ENCODE data around the gene ENOX1.

The ENOX1 gene

GRCh38 chr13:43389983-43390382 lies 396.8 kb downstream of the ENOX1 start:
- no peak for DNase-seq
- no peak overlapping the region for H3K27ac ChIP-seq (ENCODE audit: low read depth, low read length)

GRCh38 chr13:43389573-43389972 lies 397.2 kb downstream of the ENOX1 start:
- no peak overlapping the region for H3K4me2 ChIP-seq (ENCODE audit: low read length)
- H3K4ac ChIP-seq (ENCODE audit: low read depth, low read length): no peak overlapping the region
- H3K4me1 ChIP-seq (ENCODE audit: control insufficient read depth, low read depth, low read length): no peaks in the 10 kb centered on the region
- H3K27me3 ChIP-seq (ENCODE audit: insufficient read depth, low read length, poor library complexity): no peaks in the 10 kb centered on the region
- H2BK5ac ChIP-seq (ENCODE audit: low read length): no peak overlapping the region
- H3K18ac ChIP-seq (ENCODE audit: low read length): no peak overlapping the region
- no peak for DNase-seq
- H3K79me2 ChIP-seq (ENCODE audit: control insufficient read depth, insufficient read depth, low read length): no peaks in the 10 kb centered on the region
- no peak overlapping the region for H2BK120ac ChIP-seq (ENCODE audit: low read depth, low read length)
- H3K36me3 ChIP-seq (ENCODE audit: control insufficient read depth, insufficient read depth, low read length): no peaks in the 10 kb centered on the region
- no CpG with 5 or more reads among the region's 1 CpG for WGBS (ENCODE audit: extremely low coverage, insufficient coverage, low lambda C conversion rate)
- H3K9ac ChIP-seq (ENCODE audit: low read length): no peak overlapping the region
- no peak overlapping the region for H3K27ac ChIP-seq (ENCODE audit: low read depth, low read length)
- no peak overlapping the region for H3K23ac ChIP-seq (ENCODE audit: low read length)
- H4K8ac ChIP-seq (ENCODE audit: low read depth, low read length): no peak overlapping the region
- no peak overlapping the region for H2BK15ac ChIP-seq (replicated peaks; ENCODE audit: low read depth)
- no peak overlapping the region for H3K56ac ChIP-seq (ENCODE audit: low read length)
- H3K79me1 ChIP-seq (ENCODE audit: low read length): no peaks in the 10 kb centered on the region
- no peak overlapping the region for H4K5ac ChIP-seq (ENCODE audit: low read length)
- H3K4me3 ChIP-seq (ENCODE audit: low read length): no peak overlapping the region
- H2AK5ac ChIP-seq (ENCODE audit: low read length): no peak overlapping the region

More at GRCh38 chr13:43389983-43390382, 396.8 kb downstream of the ENOX1 start:
- no peak overlapping the region for H3K9ac ChIP-seq (ENCODE audit: low read length)
- no peaks in the 10 kb centered on the region for H3K79me1 ChIP-seq (ENCODE audit: low read length)
- H2AK5ac ChIP-seq (ENCODE audit: low read length): no peak overlapping the region
- H3K4ac ChIP-seq (ENCODE audit: low read depth, low read length): no peak overlapping the region
- H3K4me3 ChIP-seq (ENCODE audit: low read length): no peak overlapping the region
- no peak overlapping the region for H4K8ac ChIP-seq (ENCODE audit: low read depth, low read length)
- no peaks in the 10 kb centered on the region for H3K27me3 ChIP-seq (ENCODE audit: insufficient read depth, low read length, poor library complexity)
- no peak overlapping the region for H4K5ac ChIP-seq (ENCODE audit: low read length)
- no peak overlapping the region for H3K23ac ChIP-seq (ENCODE audit: low read length)
- no peak overlapping the region for H3K56ac ChIP-seq (ENCODE audit: low read length)
- no peaks in the 10 kb centered on the region for H3K36me3 ChIP-seq (ENCODE audit: control insufficient read depth, insufficient read depth, low read length)
- H3K18ac ChIP-seq (ENCODE audit: low read length): no peak overlapping the region
- no peaks in the 10 kb centered on the region for H3K79me2 ChIP-seq (ENCODE audit: control insufficient read depth, insufficient read depth, low read length)
- H2BK15ac ChIP-seq (replicated peaks; ENCODE audit: low read depth): no peak overlapping the region
- WGBS (ENCODE audit: extremely low coverage, insufficient coverage, low lambda C conversion rate): no CpG with 5 or more reads among the region's 4 CpGs
- H3K4me2 ChIP-seq (ENCODE audit: low read length): no peak overlapping the region
- H2BK5ac ChIP-seq (ENCODE audit: low read length): no peak overlapping the region
- H2BK120ac ChIP-seq (ENCODE audit: low read depth, low read length): no peak overlapping the region
- no peaks in the 10 kb centered on the region for H3K4me1 ChIP-seq (ENCODE audit: control insufficient read depth, low read depth, low read length)

GRCh38 chr13:43388282-43389034 lies 398.3 kb downstream of the ENOX1 start:
- Histone ChIP-seq H2BK5ac (ENCODE audit: low read length) (no peak overlapping the region), H2BK15ac (replicated peaks; ENCODE audit: low read depth) (no peak overlapping the region), H3K79me2 (ENCODE audit: control insufficient read depth, insufficient read depth, low read length) (no peaks in the 10 kb centered on the region), H3K18ac (ENCODE audit: low read length) (no peak overlapping the region), H3K23ac (ENCODE audit: low read length) (no peak overlapping the region), H3K79me1 (ENCODE audit: low read length) (no peaks in the 10 kb centered on the region), H2BK120ac (ENCODE audit: low read depth, low read length) (no peak overlapping the region), H3K36me3 (ENCODE audit: control insufficient read depth, insufficient read depth, low read length) (no peaks in the 10 kb centered on the region), H4K8ac (ENCODE audit: low read depth, low read length) (no peak overlapping the region), H3K4ac (ENCODE audit: low read depth, low read length) (no peak overlapping the region), H3K9ac (ENCODE audit: low read length) (no peak overlapping the region), H3K27ac (ENCODE audit: low read depth, low read length) (no peak overlapping the region), H4K5ac (ENCODE audit: low read length) (no peak overlapping the region), H3K56ac (ENCODE audit: low read length) (no peak overlapping the region), H2AK5ac (ENCODE audit: low read length) (no peak overlapping the region), H3K4me3 (ENCODE audit: low read length) (no peak overlapping the region), H3K4me2 (ENCODE audit: low read length) (no peak overlapping the region), H3K4me1 (ENCODE audit: control insufficient read depth, low read depth, low read length) (no peaks in the 10 kb centered on the region), H3K27me3 (ENCODE audit: insufficient read depth, low read length, poor library complexity) (no peaks in the 10 kb centered on the region)
- DNase-seq: no peak
- no CpG with 5 or more reads among the region's 2 CpGs for WGBS (ENCODE audit: extremely low coverage, insufficient coverage, low lambda C conversion rate)

GRCh38 chr13:43387880-43388279 lies 398.9 kb downstream of the ENOX1 start:
- DNase-seq: no peak
- Histone ChIP-seq H3K4me3 (ENCODE audit: low read length) (no peak overlapping the region), H3K4ac (ENCODE audit: low read depth, low read length) (no peak overlapping the region), H3K79me1 (ENCODE audit: low read length) (no peaks in the 10 kb centered on the region), H3K79me2 (ENCODE audit: control insufficient read depth, insufficient read depth, low read length) (no peaks in the 10 kb centered on the region), H3K4me1 (ENCODE audit: control insufficient read depth, low read depth, low read length) (no peaks in the 10 kb centered on the region), H3K36me3 (ENCODE audit: control insufficient read depth, insufficient read depth, low read length) (no peaks in the 10 kb centered on the region), H3K56ac (ENCODE audit: low read length) (no peak overlapping the region), H3K4me2 (ENCODE audit: low read length) (no peak overlapping the region), H2BK5ac (ENCODE audit: low read length) (no peak overlapping the region), H3K18ac (ENCODE audit: low read length) (no peak overlapping the region), H2AK5ac (ENCODE audit: low read length) (no peak overlapping the region), H4K5ac (ENCODE audit: low read length) (no peak overlapping the region), H2BK120ac (ENCODE audit: low read depth, low read length) (no peak overlapping the region), H3K9ac (ENCODE audit: low read length) (no peak overlapping the region), H3K27me3 (ENCODE audit: insufficient read depth, low read length, poor library complexity) (no peaks in the 10 kb centered on the region), H4K8ac (ENCODE audit: low read depth, low read length) (no peak overlapping the region), H2BK15ac (replicated peaks; ENCODE audit: low read depth) (no peak overlapping the region), H3K23ac (ENCODE audit: low read length) (no peak overlapping the region), H3K27ac (ENCODE audit: low read depth, low read length) (no peak overlapping the region)
- no CpG with 5 or more reads among the region's 2 CpGs for WGBS (ENCODE audit: extremely low coverage, insufficient coverage, low lambda C conversion rate)

GRCh38 chr13:43383498-43384165 lies 403.1 kb downstream of the ENOX1 start:
- Histone ChIP-seq H3K4me2 (ENCODE audit: low read length) (no peak overlapping the region), H3K4ac (ENCODE audit: low read depth, low read length) (no peak overlapping the region), H4K8ac (ENCODE audit: low read depth, low read length) (no peak overlapping the region), H2BK120ac (ENCODE audit: low read depth, low read length) (no peak overlapping the region), H3K27ac (ENCODE audit: low read depth, low read length) (no peak overlapping the region), H3K9ac (ENCODE audit: low read length) (no peak overlapping the region), H3K36me3 (ENCODE audit: control insufficient read depth, insufficient read depth, low read length) (no peaks in the 10 kb centered on the region), H2BK15ac (replicated peaks; ENCODE audit: low read depth) (no peak overlapping the region), H3K27me3 (ENCODE audit: insufficient read depth, low read length, poor library complexity) (no peaks in the 10 kb centered on the region), H3K23ac (ENCODE audit: low read length) (no peak overlapping the region), H3K56ac (ENCODE audit: low read length) (no peak overlapping the region), H3K18ac (ENCODE audit: low read length) (no peak overlapping the region), H2BK5ac (ENCODE audit: low read length) (no peak overlapping the region), H3K79me2 (ENCODE audit: control insufficient read depth, insufficient read depth, low read length) (no peaks in the 10 kb centered on the region), H4K5ac (ENCODE audit: low read length) (no peak overlapping the region), H3K4me3 (ENCODE audit: low read length) (no peak overlapping the region), H3K79me1 (ENCODE audit: low read length) (no peaks in the 10 kb centered on the region), H3K4me1 (ENCODE audit: control insufficient read depth, low read depth, low read length) (no peaks in the 10 kb centered on the region), H2AK5ac (ENCODE audit: low read length) (no peak overlapping the region)
- DNase-seq: no peak
- no CpG with 5 or more reads among the region's 5 CpGs for WGBS (ENCODE audit: extremely low coverage, insufficient coverage, low lambda C conversion rate)

Data from mesendoderm (in vitro differentiated cells).